ENCODE measurements around the gene SCARB1.

DNA sequence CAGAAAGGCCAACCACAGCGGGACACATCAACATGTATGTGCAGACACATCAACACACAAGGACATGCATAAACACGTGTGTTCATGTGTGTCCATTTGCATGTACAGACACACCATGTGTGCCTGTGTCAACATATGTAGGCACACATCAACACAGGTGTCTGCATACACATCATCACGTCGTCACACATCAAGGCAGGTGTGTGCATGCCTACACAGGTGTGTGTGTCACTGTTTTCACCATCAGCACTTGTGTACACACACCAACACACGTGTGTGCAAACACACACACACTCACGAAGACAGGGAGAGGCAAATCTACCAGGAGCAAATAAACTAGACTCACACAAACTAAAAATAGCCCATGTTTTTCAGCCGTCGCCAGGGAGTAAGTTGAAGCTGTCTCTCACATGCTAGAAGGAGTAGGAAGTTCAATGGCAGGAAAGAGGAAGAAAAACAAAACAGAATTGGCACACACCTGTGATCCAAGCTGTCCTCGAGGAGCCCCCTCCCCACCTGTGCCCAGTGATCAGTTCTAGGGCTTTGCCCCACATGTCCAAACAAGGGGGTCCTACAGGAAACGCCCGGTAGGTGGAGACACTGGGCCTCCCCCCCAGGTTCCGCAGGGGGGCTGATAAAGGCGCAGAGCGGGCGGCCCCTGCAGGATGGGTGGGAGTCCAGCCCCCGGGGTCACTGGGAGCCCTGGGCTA lies 7.4 kb downstream of the SCARB1 start:
- TF ChIP-seq, protein P1, sequence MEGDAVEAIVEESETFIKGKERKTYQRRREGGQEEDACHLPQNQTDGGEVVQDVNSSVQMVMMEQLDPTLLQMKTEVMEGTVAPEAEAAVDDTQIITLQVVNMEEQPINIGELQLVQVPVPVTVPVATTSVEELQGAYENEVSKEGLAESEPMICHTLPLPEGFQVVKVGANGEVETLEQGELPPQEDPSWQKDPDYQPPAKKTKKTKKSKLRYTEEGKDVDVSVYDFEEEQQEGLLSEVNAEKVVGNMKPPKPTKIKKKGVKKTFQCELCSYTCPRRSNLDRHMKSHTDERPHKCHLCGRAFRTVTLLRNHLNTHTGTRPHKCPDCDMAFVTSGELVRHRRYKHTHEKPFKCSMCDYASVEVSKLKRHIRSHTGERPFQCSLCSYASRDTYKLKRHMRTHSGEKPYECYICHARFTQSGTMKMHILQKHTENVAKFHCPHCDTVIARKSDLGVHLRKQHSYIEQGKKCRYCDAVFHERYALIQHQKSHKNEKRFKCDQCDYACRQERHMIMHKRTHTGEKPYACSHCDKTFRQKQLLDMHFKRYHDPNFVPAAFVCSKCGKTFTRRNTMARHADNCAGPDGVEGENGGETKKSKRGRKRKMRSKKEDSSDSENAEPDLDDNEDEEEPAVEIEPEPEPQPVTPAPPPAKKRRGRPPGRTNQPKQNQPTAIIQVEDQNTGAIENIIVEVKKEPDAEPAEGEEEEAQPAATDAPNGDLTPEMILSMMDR (IDR thresholded peaks at IDR 0.05; ENCODE audit: poor library complexity), result no peak
- no peak for TF ChIP-seq EZH2phosphoT487 (IDR thresholded peaks at IDR 0.05; ENCODE audit: low read depth, severe bottlenecking, unreplicated experiment)
- no peak for TF ChIP-seq EZH2 (IDR thresholded peaks at IDR 0.05; ENCODE audit: borderline replicate concordance)
